Activated naive CD4-positive, alpha-beta T cell treated with anti-CD3 and anti-CD28 coated beads for 36 hours (primary cell): ENCODE data around the gene USP40. TPM values are rescaled to one million over a fixed set of nuclear protein-coding genes. Genes with fewer than 3 reads are reported as not detected.

ENCODE experiments used
- CTCF ChIA-PET: fragments of 350-600 bp; sonication (Branson Sonifier 250); formaldehyde crosslinking; loops from one replicate; lab custom pipeline; 2021; ENCODE audit warnings: antibody characterized with exemption; lab: Charles Lee
- DNase-seq: peaks from one replicate; pipeline ENCODE4 v3.0.0-alpha.2; 2020
- H3K27ac Mint-ChIP-seq: one replicate; pipeline ENCODE4 v1.8.0; 2021; ENCODE audit warnings: mild to moderate bottlenecking, mixed read lengths
- H3K27me3 Mint-ChIP-seq: one replicate; pipeline ENCODE4 v1.8.0; 2021; ENCODE audit warnings: low read depth, mixed read lengths
- H3K36me3 Mint-ChIP-seq: one replicate; pipeline ENCODE4 v1.8.0; 2021; ENCODE audit warnings: low read depth, mixed read lengths
- H3K4me1 Mint-ChIP-seq: one replicate; pipeline ENCODE4 v1.8.0; 2021; ENCODE audit warnings: low read depth, mixed read lengths
- H3K4me3 Mint-ChIP-seq: one replicate; pipeline ENCODE4 v1.8.0; 2021; ENCODE audit warnings: mild to moderate bottlenecking, moderate library complexity, mixed read lengths
- H3K9me3 Mint-ChIP-seq: one replicate; pipeline ENCODE4 v1.8.0; 2021; ENCODE audit warnings: mixed read lengths
- intact Hi-C: fragments of 100-400 bp; cut with micrococcal nuclease; formaldehyde crosslinking; loops from one replicate; pipeline ENCODE4 v1.15.1; 2023
- total RNA-seq, 2 experiments: library from RNA; stranded (reverse); gene quantifications; one replicate each; pipeline ENCODE4 v1.2.3, GENCODE V29; 2021

USP40 gene
- total RNA-seq, 2 experiments from 2014 or later, result 15.3 to 17.5 TPM

- no peaks in the 10 kb centered on the region for H3K4me1 Mint-ChIP-seq
- H3K27me3 Mint-ChIP-seq, result no peaks in the 10 kb centered on the region
- peaks cover 21% of the 10 kb centered on the region for H3K9me3 Mint-ChIP-seq
- peaks cover 54% of the 10 kb centered on the region for H3K36me3 Mint-ChIP-seq
- intact Hi-C loops, result no loop called here
- DNase-seq, result no peak
- H3K27ac Mint-ChIP-seq, result no peak overlapping the region
- no peak overlapping the region for H3K4me3 Mint-ChIP-seq
- CTCF ChIA-PET, result no interaction called here
These were observed 62.5 kb downstream of the USP40 start for GRCh38 chr2:233503947-233504637.

- Mint-ChIP-seq H3K4me1 (no peaks in the 10 kb centered on the region), H3K36me3 (peaks cover 54% of the 10 kb centered on the region), H3K27ac (no peak overlapping the region), H3K27me3 (no peaks in the 10 kb centered on the region), H3K9me3 (peaks cover 21% of the 10 kb centered on the region), H3K4me3 (no peak overlapping the region)
- CTCF ChIA-PET, result no interaction called here
- intact Hi-C loops, result no loop called here
- DNase-seq, result no peak
These were observed 63.1 kb downstream of the USP40 start for GRCh38 chr2:233503481-233503880.

- Mint-ChIP-seq H3K27ac (no peak overlapping the region), H3K4me3 (no peak overlapping the region), H3K4me1 (no peaks in the 10 kb centered on the region)
These were observed 65.1 kb downstream of the USP40 start for GRCh38 chr2:233501198-233502076.

GRCh38 chr2:233499928-233500327 lies 66.7 kb downstream of the USP40 start:
- intact Hi-C loops, result no loop called here

More at GRCh38 chr2:233501198-233502076, 65.1 kb downstream of the USP40 start:
- Mint-ChIP-seq H3K27me3 (no peaks in the 10 kb centered on the region), H3K36me3 (peaks cover 47% of the 10 kb centered on the region), H3K9me3 (peaks cover 21% of the 10 kb centered on the region)
- CTCF ChIA-PET, result interaction anchor here (0.5 kb wide), 1 partner anchor 59 kb away, joined by 3 read pairs; no protein-coding TSS in a partner anchor
- DNase-seq, result no peak
- intact Hi-C loops, result no loop called here

GRCh38 chr2:233498126-233498525 lies 68.5 kb downstream of the USP40 start:
- no peak for DNase-seq
- intact Hi-C loops, result no loop called here
- no peaks in the 10 kb centered on the region for H3K27me3 Mint-ChIP-seq
- no peaks in the 10 kb centered on the region for H3K4me1 Mint-ChIP-seq
- CTCF ChIA-PET, result no interaction called here
- peaks cover 7% of the 10 kb centered on the region for H3K9me3 Mint-ChIP-seq
- no peak overlapping the region for H3K27ac Mint-ChIP-seq
- H3K4me3 Mint-ChIP-seq, result no peak overlapping the region
- peaks cover 21% of the 10 kb centered on the region for H3K36me3 Mint-ChIP-seq

More at GRCh38 chr2:233499928-233500327, 66.7 kb downstream of the USP40 start:
- Mint-ChIP-seq H3K9me3 (peaks cover 21% of the 10 kb centered on the region), H3K27me3 (no peaks in the 10 kb centered on the region), H3K27ac (no peak overlapping the region), H3K4me3 (no peak overlapping the region), H3K36me3 (peaks cover 34% of the 10 kb centered on the region), H3K4me1 (no peaks in the 10 kb centered on the region)
- CTCF ChIA-PET, result no interaction called here
- DNase-seq, result no peak

GRCh38 chr2:233497692-233498091 lies 68.9 kb downstream of the USP40 start:
- Mint-ChIP-seq H3K27me3 (no peaks in the 10 kb centered on the region), H3K36me3 (peaks cover 17% of the 10 kb centered on the region), H3K9me3 (peaks cover 3% of the 10 kb centered on the region), H3K4me3 (no peak overlapping the region), H3K27ac (no peak overlapping the region), H3K4me1 (no peaks in the 10 kb centered on the region)
- intact Hi-C loops, result no loop called here
- DNase-seq, result no peak
- CTCF ChIA-PET, result no interaction called here

GRCh38 chr2:233495503-233496496 lies 70.8 kb downstream of the USP40 start:
- H3K36me3 Mint-ChIP-seq, result peaks cover 6% of the 10 kb centered on the region
- H3K27me3 Mint-ChIP-seq, result no peaks in the 10 kb centered on the region
- no peak overlapping the region for H3K4me3 Mint-ChIP-seq
- no peaks in the 10 kb centered on the region for H3K9me3 Mint-ChIP-seq
- no peak overlapping the region for H3K27ac Mint-ChIP-seq
- no peaks in the 10 kb centered on the region for H3K4me1 Mint-ChIP-seq
- intact Hi-C loops, result no loop called here
- no peak for DNase-seq
- CTCF ChIA-PET, result interaction anchor here (0.9 kb wide), 1 partner anchor 216 kb away, joined by 3 read pairs; no protein-coding TSS in a partner anchor

- Mint-ChIP-seq H3K9me3 (no peaks in the 10 kb centered on the region), H3K27ac (no peak overlapping the region), H3K36me3 (peaks cover 8% of the 10 kb centered on the region), H3K4me1 (no peaks in the 10 kb centered on the region), H3K4me3 (no peak overlapping the region), H3K27me3 (no peaks in the 10 kb centered on the region)
- no peak for DNase-seq
- CTCF ChIA-PET, result no interaction called here
- intact Hi-C loops, result no loop called here
These were observed 73.8 kb downstream of the USP40 start for GRCh38 chr2:233492751-233493150.

- CTCF ChIA-PET, result no interaction called here
- H3K4me1 Mint-ChIP-seq, result no peaks in the 10 kb centered on the region
- DNase-seq, result no peak
- no peaks in the 10 kb centered on the region for H3K9me3 Mint-ChIP-seq
- H3K27me3 Mint-ChIP-seq, result no peaks in the 10 kb centered on the region
- H3K4me3 Mint-ChIP-seq, result no peak overlapping the region
- peaks cover 8% of the 10 kb centered on the region for H3K36me3 Mint-ChIP-seq
- no peak overlapping the region for H3K27ac Mint-ChIP-seq
- intact Hi-C loops, result no loop called here
These were observed 74.5 kb downstream of the USP40 start for GRCh38 chr2:233492078-233492477.

- H3K9me3 Mint-ChIP-seq, result no peaks in the 10 kb centered on the region
- intact Hi-C loops, result no loop called here
- H3K4me1 Mint-ChIP-seq, result no peaks in the 10 kb centered on the region
- no peaks in the 10 kb centered on the region for H3K27me3 Mint-ChIP-seq
- H3K27ac Mint-ChIP-seq, result no peak overlapping the region
- H3K4me3 Mint-ChIP-seq, result no peak overlapping the region
- DNase-seq, result no peak
- peaks cover 8% of the 10 kb centered on the region for H3K36me3 Mint-ChIP-seq
- CTCF ChIA-PET, result no interaction called here
These were observed 75.3 kb downstream of the USP40 start for GRCh38 chr2:233491326-233491725.

- peaks cover 8% of the 10 kb centered on the region for H3K36me3 Mint-ChIP-seq
- no peak for DNase-seq
- no peaks in the 10 kb centered on the region for H3K9me3 Mint-ChIP-seq
- H3K4me3 Mint-ChIP-seq, result no peak overlapping the region
- no peak overlapping the region for H3K27ac Mint-ChIP-seq
- H3K4me1 Mint-ChIP-seq, result no peaks in the 10 kb centered on the region
- CTCF ChIA-PET, result no interaction called here
- H3K27me3 Mint-ChIP-seq, result no peaks in the 10 kb centered on the region
- intact Hi-C loops, result no loop called here
These were observed 75.8 kb downstream of the USP40 start for GRCh38 chr2:233490831-233491230.

- intact Hi-C loops, result no loop called here
- H3K27me3 Mint-ChIP-seq, result no peaks in the 10 kb centered on the region
- CTCF ChIA-PET, result no interaction called here
- H3K27ac Mint-ChIP-seq, result no peak overlapping the region
- H3K9me3 Mint-ChIP-seq, result no peaks in the 10 kb centered on the region
- DNase-seq, result no peak
- no peak overlapping the region for H3K4me3 Mint-ChIP-seq
- peaks cover 7% of the 10 kb centered on the region for H3K36me3 Mint-ChIP-seq
- no peaks in the 10 kb centered on the region for H3K4me1 Mint-ChIP-seq
These were observed 76.9 kb downstream of the USP40 start for GRCh38 chr2:233489666-233490065.
